ENCODE data around the gene ASCC1. TPM values are rescaled to one million over a fixed set of nuclear protein-coding genes. Genes with fewer than 3 reads are reported as not detected.
"Not testable (repeated sequence)": the region's sequence is repeated elsewhere in the genome, so short reads cannot be mapped to it uniquely, and the experiment has no call there.

Gene ASCC1
- total and polyA plus RNA-seq, 2 experiments from 2014 or later = 13.7 to 37.2 TPM

- H3F3A ChIP-seq (replicated peaks; ENCODE audit: low read depth); H2AFZ ChIP-seq; H3K27ac ChIP-seq (ENCODE audit: low read depth); H3K27me3 Mint-ChIP-seq (ENCODE audit: insufficient read depth, low read depth, poor library complexity); DNase-seq (ENCODE audit: low spot score); H3K9me3 Mint-ChIP-seq; H3K4me3 ChIP-seq; H3K79me2 ChIP-seq (replicated peaks; ENCODE audit: insufficient read depth); H3K36me3 ChIP-seq (ENCODE audit: insufficient read depth); H3K4me3 Mint-ChIP-seq; H3K27ac Mint-ChIP-seq; H3K27me3 ChIP-seq (ENCODE audit: insufficient read depth); H3K4me2 ChIP-seq; H3K9me2 ChIP-seq (ENCODE audit: insufficient read depth); ATAC-seq; H4K20me1 ChIP-seq (replicated peaks; ENCODE audit: insufficient read depth): not testable (repeated sequence)
- H3K4me1 ChIP-seq (ENCODE audit: insufficient read depth) = peaks cover 17% of the 10 kb centered on the region
- Mint-ChIP-seq H3K36me3 (ENCODE audit: low read depth) (peaks cover 11% of the 10 kb centered on the region), H3K4me1 (peaks cover 17% of the 10 kb centered on the region)
These were observed 68.8 kb downstream of the ASCC1 start for GRCh38 chr10:72147324-72147584.

DNA sequence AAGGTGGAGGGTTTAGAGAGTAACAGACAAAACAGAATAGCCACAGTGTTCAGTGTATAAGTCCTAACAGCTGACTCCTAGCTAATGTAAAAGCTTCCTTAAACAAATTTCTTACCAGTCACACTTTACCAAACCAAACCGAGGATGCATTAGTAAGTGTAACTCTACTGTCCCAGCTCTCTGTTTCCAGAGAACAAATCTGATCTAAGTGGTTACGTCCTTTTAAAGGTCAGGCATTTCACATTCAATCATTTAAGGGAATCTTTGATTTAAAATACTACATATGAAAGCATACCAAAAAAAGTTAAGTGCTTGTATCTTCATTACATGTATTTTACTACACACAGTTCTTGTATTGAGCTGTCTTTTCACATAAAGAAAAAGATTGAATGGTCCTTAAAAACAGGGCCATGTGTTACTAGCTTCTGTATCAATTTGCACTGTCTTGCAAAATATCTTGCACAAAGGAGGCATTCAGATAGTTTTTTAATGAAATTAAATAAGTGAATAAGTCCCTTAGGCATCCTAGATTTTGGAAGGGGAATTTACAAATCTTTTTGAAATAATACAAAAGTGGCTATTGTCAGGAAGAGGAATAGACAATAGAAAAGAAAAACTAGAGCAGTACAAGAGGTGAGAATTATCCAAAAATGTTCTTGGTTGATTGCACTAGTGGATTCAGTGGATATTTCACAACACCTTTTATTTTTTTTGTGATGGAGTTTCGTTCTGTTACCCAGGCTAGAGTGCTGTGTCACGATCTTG lies 69.3 kb downstream of the ASCC1 start:
- no peak for DNase-seq (ENCODE audit: low spot score)
- Histone ChIP-seq H3K4me3 (no peak overlapping the region), H3F3A (replicated peaks; ENCODE audit: low read depth) (no peaks in the 10 kb centered on the region), H3K79me2 (replicated peaks; ENCODE audit: insufficient read depth) (no peaks in the 10 kb centered on the region), H3K27me3 (ENCODE audit: insufficient read depth) (no peaks in the 10 kb centered on the region), H2AFZ (no peak overlapping the region), H4K20me1 (replicated peaks; ENCODE audit: insufficient read depth) (no peaks in the 10 kb centered on the region), H3K9me2 (ENCODE audit: insufficient read depth) (no peaks in the 10 kb centered on the region), H3K36me3 (ENCODE audit: insufficient read depth) (no peaks in the 10 kb centered on the region), H3K4me2 (no peak overlapping the region), H3K27ac (ENCODE audit: low read depth) (peak overlapping the region; percentile 8; the same call in 1 of the 2 replicates), H3K4me1 (ENCODE audit: insufficient read depth) (peaks cover 17% of the 10 kb centered on the region)
- Mint-ChIP-seq H3K36me3 (ENCODE audit: low read depth) (peaks cover 9% of the 10 kb centered on the region; the same call in 2 of the 3 replicates), H3K9me3 (no peaks in the 10 kb centered on the region), H3K27me3 (ENCODE audit: insufficient read depth, low read depth, poor library complexity) (peaks cover 2% of the 10 kb centered on the region), H3K4me3 (no peak overlapping the region), H3K27ac (peak overlapping the region; percentile 46; the same call in 1 of the 2 replicates), H3K4me1 (peaks cover 17% of the 10 kb centered on the region)
- no peak for ATAC-seq
- no peak for TF ChIP-seq REST (IDR thresholded peaks at IDR 0.05; ENCODE audit: unreplicated experiment)
- TF ChIP-seq ZNF114 (CRISPR knock-in tag; IDR thresholded peaks at IDR 0.05) = no peak
- TF ChIP-seq, protein P1, sequence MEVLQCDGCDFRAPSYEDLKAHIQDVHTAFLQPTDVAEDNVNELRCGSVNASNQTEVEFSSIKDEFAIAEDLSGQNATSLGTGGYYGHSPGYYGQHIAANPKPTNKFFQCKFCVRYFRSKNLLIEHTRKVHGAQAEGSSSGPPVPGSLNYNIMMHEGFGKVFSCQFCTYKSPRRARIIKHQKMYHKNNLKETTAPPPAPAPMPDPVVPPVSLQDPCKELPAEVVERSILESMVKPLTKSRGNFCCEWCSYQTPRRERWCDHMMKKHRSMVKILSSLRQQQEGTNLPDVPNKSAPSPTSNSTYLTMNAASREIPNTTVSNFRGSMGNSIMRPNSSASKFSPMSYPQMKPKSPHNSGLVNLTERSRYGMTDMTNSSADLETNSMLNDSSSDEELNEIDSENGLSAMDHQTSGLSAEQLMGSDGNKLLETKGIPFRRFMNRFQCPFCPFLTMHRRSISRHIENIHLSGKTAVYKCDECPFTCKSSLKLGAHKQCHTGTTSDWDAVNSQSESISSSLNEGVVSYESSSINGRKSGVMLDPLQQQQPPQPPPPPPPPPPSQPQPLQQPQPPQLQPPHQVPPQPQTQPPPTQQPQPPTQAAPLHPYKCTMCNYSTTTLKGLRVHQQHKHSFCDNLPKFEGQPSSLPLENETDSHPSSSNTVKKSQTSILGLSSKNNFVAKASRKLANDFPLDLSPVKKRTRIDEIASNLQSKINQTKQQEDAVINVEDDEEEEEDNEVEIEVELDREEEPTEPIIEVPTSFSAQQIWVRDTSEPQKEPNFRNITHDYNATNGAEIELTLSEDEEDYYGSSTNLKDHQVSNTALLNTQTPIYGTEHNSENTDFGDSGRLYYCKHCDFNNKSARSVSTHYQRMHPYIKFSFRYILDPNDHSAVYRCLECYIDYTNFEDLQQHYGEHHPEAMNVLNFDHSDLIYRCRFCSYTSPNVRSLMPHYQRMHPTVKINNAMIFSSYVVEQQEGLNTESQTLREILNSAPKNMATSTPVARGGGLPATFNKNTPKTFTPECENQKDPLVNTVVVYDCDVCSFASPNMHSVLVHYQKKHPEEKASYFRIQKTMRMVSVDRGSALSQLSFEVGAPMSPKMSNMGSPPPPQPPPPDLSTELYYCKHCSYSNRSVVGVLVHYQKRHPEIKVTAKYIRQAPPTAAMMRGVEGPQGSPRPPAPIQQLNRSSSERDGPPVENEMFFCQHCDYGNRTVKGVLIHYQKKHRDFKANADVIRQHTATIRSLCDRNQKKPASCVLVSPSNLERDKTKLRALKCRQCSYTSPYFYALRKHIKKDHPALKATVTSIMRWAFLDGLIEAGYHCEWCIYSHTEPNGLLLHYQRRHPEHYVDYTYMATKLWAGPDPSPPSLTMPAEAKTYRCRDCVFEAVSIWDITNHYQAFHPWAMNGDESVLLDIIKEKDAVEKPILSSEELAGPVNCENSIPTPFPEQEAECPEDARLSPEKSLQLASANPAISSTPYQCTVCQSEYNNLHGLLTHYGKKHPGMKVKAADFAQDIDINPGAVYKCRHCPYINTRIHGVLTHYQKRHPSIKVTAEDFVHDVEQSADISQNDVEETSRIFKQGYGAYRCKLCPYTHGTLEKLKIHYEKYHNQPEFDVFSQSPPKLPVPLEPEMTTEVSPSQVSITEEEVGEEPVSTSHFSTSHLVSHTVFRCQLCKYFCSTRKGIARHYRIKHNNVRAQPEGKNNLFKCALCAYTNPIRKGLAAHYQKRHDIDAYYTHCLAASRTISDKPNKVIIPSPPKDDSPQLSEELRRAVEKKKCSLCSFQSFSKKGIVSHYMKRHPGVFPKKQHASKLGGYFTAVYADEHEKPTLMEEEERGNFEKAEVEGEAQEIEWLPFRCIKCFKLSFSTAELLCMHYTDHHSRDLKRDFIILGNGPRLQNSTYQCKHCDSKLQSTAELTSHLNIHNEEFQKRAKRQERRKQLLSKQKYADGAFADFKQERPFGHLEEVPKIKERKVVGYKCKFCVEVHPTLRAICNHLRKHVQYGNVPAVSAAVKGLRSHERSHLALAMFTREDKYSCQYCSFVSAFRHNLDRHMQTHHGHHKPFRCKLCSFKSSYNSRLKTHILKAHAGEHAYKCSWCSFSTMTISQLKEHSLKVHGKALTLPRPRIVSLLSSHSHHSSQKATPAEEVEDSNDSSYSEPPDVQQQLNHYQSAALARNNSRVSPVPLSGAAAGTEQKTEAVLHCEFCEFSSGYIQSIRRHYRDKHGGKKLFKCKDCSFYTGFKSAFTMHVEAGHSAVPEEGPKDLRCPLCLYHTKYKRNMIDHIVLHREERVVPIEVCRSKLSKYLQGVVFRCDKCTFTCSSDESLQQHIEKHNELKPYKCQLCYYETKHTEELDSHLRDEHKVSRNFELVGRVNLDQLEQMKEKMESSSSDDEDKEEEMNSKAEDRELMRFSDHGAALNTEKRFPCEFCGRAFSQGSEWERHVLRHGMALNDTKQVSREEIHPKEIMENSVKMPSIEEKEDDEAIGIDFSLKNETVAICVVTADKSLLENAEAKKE (CRISPR knock-in tag; IDR thresholded peaks at IDR 0.05) = no peak
- TF ChIP-seq CREB1 (CRISPR knock-in tag; IDR thresholded peaks at IDR 0.05; ENCODE audit: low read depth) = no peak
- TF ChIP-seq EZH2 (IDR thresholded peaks at IDR 0.05; ENCODE audit: low read depth, unreplicated experiment) = no peak
- no peak for TF ChIP-seq CTCF (conservative IDR thresholded peaks at IDR 0.05; ENCODE audit: low read depth in 2 of 2)
- TF ChIP-seq ZNF331 (CRISPR knock-in tag; IDR thresholded peaks at IDR 0.05; ENCODE audit: low read depth) = no peak
- TF ChIP-seq NANOG (IDR thresholded peaks at IDR 0.05; ENCODE audit: borderline replicate concordance) = no peak
- no peak for TF ChIP-seq JUNB (IDR thresholded peaks at IDR 0.05; ENCODE audit: unreplicated experiment)
- no peak for TF ChIP-seq EZH2phosphoT487 (IDR thresholded peaks at IDR 0.05; ENCODE audit: unreplicated experiment)

Data from GM23338 (cell line).